Kidney (tissue), 14 donors: ENCODE measurements around the gene ANO1. TPM values are rescaled to one million over a fixed set of nuclear protein-coding genes. Genes with fewer than 3 reads are reported as not detected.
"Not testable (repeated sequence)": the region's sequence is repeated elsewhere in the genome, so short reads cannot be mapped to it uniquely, and the experiment has no call there.

Source experiments
- DNase-seq, 5 donors: peaks; one replicate each; pipeline ENCODE4 v3.0.0-alpha.2; 2013 to 2020
- FAIRE-seq: peaks from 2 replicates; lab custom pipeline; 2012; peaks lifted over from hg19 to GRCh38; lab: Jason Lieb, UNC
- H3K27ac ChIP-seq, 2 donors: one replicate each; pipeline ENCODE4 v1.7.0; 2013; ENCODE audit warnings: low read depth in 2 of 2, low read length in 2 of 2, inconsistent platforms in 1 of 2
- H3K27me3 ChIP-seq: one replicate; pipeline ENCODE4 v1.7.1; 2013; ENCODE audit warnings: low read length, inconsistent platforms; ENCODE audit not compliant: control insufficient read depth, insufficient read depth
- H3K36me3 ChIP-seq, 3 donors: one replicate each; pipeline versions ENCODE4 v1.7.0 to v1.7.1; 2013; ENCODE audit warnings: low read length in 3 of 3, control low read depth in 1 of 3, inconsistent platforms in 1 of 3; ENCODE audit not compliant: insufficient read depth in 3 of 3, control insufficient read depth in 2 of 3
- H3K4me1 ChIP-seq, 3 donors: one replicate each; pipeline versions ENCODE4 v1.7.0 to v1.7.1; 2013; ENCODE audit warnings: low read length in 3 of 3, inconsistent platforms in 1 of 3, low read depth in 1 of 3; ENCODE audit not compliant: control insufficient read depth in 2 of 3, insufficient read depth in 2 of 3
- H3K4me3 ChIP-seq, 3 donors: one replicate each; pipeline versions ENCODE4 v1.7.0 to v1.8.1; 2013; ENCODE audit warnings: low read length in 3 of 3, control low read depth in 1 of 3, inconsistent platforms in 1 of 3
- H3K9ac ChIP-seq, 3 donors: one replicate each; pipeline versions ENCODE4 v1.7.0 to v1.7.1; 2013; ENCODE audit warnings: low read length in 3 of 3, control low read depth in 1 of 3, inconsistent platforms in 1 of 3
- H3K9me3 ChIP-seq, 3 donors: one replicate each; pipeline versions ENCODE4 v1.7.0 to v1.7.1; 2013; ENCODE audit warnings: low read length in 3 of 3, control low read depth in 1 of 3, inconsistent platforms in 1 of 3; ENCODE audit not compliant: control insufficient read depth in 2 of 3, insufficient read depth in 1 of 3
- intact Hi-C: fragments of 100-400 bp; cut with DNase I; formaldehyde crosslinking; loops from one replicate; pipeline ENCODE4 v1.11.1; 2022
- polyA plus RNA-seq: library from polyadenylated mRNA; stranded (reverse); fragments of 350-450 nt; fragmentation: Illumina TruSeq; extraction: RNeasy Lipid Tissue Mini Kit (QIAGEN cat#74804); gene quantifications from one replicate; pipeline ENCODE4 v1.2.3, GENCODE V29; 2014; ENCODE audit warnings: low read depth, low replicate concordance; ENCODE audit not compliant: insufficient read depth
- total RNA-seq: library from RNA; stranded (reverse); fragmentation: NEBNext Ultra II Directional; extraction: Animal tissue kit (Norgen Biotek cat#: 25700); gene quantifications from one replicate; pipeline ENCODE4 v1.2.1, GENCODE V29; 2021
- TF ChIP-seq, protein P1 (sequence below): IDR thresholded peaks from 3 replicates; pipeline ENCODE4 v1.5.1; 2012; ENCODE audit warnings: mild to moderate bottlenecking, moderate library complexity, borderline replicate concordance; ENCODE audit not compliant: insufficient read depth; ENCODE audit errors: extremely low read depth
- donor health status: control.
- donor health status: control.
- donor health status: control.
- donor health status: control.
- donor health status: control.
- donor health status: DM: yes; HTN: yes; CAD: no.
- donor health status: Normal renal cell carcinoma (clear cell type).

Gene ANO1
- total and polyA plus RNA-seq, 2 donors from 2014 or later: 2.0 to 15.1 TPM

- intact Hi-C loops: no loop called here
- Histone ChIP-seq H3K4me1 (no peaks in the 10 kb centered on the region), H3K27me3 (no peaks in the 10 kb centered on the region), H3K9ac (no peak overlapping the region), H3K4me3 (no peak overlapping the region), H3K27ac (no peak overlapping the region), H3K9me3 (no peaks in the 10 kb centered on the region), H3K36me3 (no peaks in the 10 kb centered on the region)
- TF ChIP-seq, protein P1, sequence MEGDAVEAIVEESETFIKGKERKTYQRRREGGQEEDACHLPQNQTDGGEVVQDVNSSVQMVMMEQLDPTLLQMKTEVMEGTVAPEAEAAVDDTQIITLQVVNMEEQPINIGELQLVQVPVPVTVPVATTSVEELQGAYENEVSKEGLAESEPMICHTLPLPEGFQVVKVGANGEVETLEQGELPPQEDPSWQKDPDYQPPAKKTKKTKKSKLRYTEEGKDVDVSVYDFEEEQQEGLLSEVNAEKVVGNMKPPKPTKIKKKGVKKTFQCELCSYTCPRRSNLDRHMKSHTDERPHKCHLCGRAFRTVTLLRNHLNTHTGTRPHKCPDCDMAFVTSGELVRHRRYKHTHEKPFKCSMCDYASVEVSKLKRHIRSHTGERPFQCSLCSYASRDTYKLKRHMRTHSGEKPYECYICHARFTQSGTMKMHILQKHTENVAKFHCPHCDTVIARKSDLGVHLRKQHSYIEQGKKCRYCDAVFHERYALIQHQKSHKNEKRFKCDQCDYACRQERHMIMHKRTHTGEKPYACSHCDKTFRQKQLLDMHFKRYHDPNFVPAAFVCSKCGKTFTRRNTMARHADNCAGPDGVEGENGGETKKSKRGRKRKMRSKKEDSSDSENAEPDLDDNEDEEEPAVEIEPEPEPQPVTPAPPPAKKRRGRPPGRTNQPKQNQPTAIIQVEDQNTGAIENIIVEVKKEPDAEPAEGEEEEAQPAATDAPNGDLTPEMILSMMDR: no peak
- FAIRE-seq: no peak
- DNase-seq: no peak
Measured at GRCh38 chr11:70032943-70033710, 45.0 kb upstream of the ANO1 start.

DNA sequence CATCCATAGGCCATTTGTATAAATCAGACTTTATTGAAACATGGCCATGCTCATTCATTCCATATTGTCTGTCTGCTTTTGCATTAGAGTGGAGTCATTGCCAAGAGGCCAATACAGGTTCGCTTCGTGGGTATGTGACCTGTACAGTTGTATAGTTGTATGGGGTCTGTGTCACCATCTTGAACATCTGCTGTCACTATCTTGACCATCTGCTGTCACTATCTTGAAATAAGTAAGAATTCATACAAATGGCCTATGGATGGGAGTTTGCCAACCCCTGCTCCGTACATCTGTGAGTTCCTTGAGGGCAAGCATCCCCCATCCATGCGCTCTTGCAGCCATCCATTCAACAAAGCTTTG lies 44.4 kb upstream of the ANO1 start:
- no peaks in the 10 kb centered on the region for H3K4me1 ChIP-seq
- intact Hi-C loops: no loop called here
- no peak overlapping the region for H3K4me3 ChIP-seq
- peaks cover 0 to 5% (median 0%) of the 10 kb centered on the region in 3 donors for H3K9me3 ChIP-seq
- TF ChIP-seq, protein P1: no peak
- no peaks in the 10 kb centered on the region for H3K36me3 ChIP-seq
- no peak overlapping the region for H3K9ac ChIP-seq
- no peak for FAIRE-seq
- DNase-seq: no peak
- H3K27ac ChIP-seq: no peak overlapping the region
- H3K27me3 ChIP-seq: no peaks in the 10 kb centered on the region

DNA sequence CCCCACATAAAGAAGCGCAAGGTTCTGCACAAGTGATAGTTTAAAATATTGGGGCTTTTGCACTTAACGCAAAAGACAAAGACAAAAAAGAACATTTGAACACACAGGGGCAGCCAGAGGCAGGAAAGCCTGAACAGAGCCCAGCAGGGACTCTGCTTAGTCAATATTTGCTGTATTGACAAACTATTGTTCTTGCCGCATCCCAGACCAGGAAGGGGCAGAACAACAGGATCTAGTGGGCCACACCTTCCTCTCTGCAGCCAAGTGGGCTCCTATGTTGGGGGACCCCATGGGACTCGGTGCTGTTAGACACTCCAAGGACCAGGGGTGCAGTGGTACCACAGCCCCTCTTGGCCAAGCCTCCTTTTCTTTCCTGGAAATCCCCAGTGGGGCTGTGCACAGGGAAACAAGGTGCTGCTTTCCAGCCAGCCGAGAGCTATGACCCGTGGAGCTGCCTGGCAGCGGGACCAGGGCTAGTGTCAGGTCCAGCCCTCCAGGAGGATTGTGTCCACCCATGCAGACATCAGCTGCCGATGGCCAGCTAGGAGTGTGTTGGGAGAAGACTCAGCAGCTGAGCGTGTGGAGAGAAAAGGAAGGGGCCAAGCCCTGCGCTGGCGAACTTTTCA lies 43.3 kb upstream of the ANO1 start:
- Histone ChIP-seq H3K36me3 (no peaks in the 10 kb centered on the region), H3K9ac (no peak overlapping the region), H3K27me3 (no peaks in the 10 kb centered on the region), H3K4me1 (no peaks in the 10 kb centered on the region), H3K4me3 (no peak overlapping the region), H3K27ac (no peak overlapping the region), H3K9me3 (peaks cover 0 to 6% (median 0%) of the 10 kb centered on the region in 3 donors)
- no peak for DNase-seq
- intact Hi-C loops: no loop called here
- TF ChIP-seq, protein P1: no peak
- FAIRE-seq: no peak

- DNase-seq, H3K4me1 ChIP-seq, H3K9me3 ChIP-seq, H3K9ac ChIP-seq, H3K27ac ChIP-seq, H3K36me3 ChIP-seq, FAIRE-seq, H3K27me3 ChIP-seq, intact Hi-C loops, H3K4me3 ChIP-seq: not testable (repeated sequence)
Measured at GRCh38 chr11:70035665-70036064, 42.5 kb upstream of the ANO1 start.
